MCF 10A (cell line): ENCODE measurements around the gene PHAF1. TPM values are rescaled to one million over a fixed set of nuclear protein-coding genes. Genes with fewer than 3 reads are reported as not detected.

Experiments used
- BruUV-seq: library from RNA; stranded (reverse); fragments of 400-500 nt; replicated peaks from 2 replicates; lab custom pipeline; 2021; lab: Mats Ljungman, UMichigan
- CTCF ChIA-PET: fragments of 300-600 bp; sonication (Branson Sonifier 250); formaldehyde crosslinking; extraction: SDS; loops from one replicate; lab custom pipeline; 2021; ENCODE audit warnings: antibody characterized with exemption, inconsistent platforms; lab: Yijun Ruan, JAX
- POLR2A ChIA-PET: fragments of 300-600, 350-650 bp; sonication (Branson Sonifier 250); formaldehyde crosslinking; extraction: SDS; loops from one replicate; lab custom pipeline; 2020; ENCODE audit warnings: antibody characterized with exemption, inconsistent platforms; lab: Yijun Ruan, JAX
- DNase-seq: peaks from one replicate; pipeline ENCODE4 v3.0.0-alpha.2; 2018; ENCODE audit not compliant: unreplicated experiment
- H3K27ac Mint-ChIP-seq: one replicate; pipeline ENCODE4 v1.8.0; 2022; ENCODE audit warnings: mild to moderate bottlenecking, low read depth, mixed read lengths; ENCODE audit not compliant: unreplicated experiment
- H3K27me3 Mint-ChIP-seq: one replicate; pipeline ENCODE4 v1.8.0; 2022; ENCODE audit warnings: mixed read lengths; ENCODE audit not compliant: insufficient read depth, unreplicated experiment
- H3K36me3 Mint-ChIP-seq: one replicate; pipeline ENCODE4 v1.8.0; 2022; ENCODE audit warnings: mild to moderate bottlenecking, moderate library complexity, mixed read lengths; ENCODE audit not compliant: insufficient read depth, unreplicated experiment
- H3K4me1 Mint-ChIP-seq: one replicate; pipeline ENCODE4 v1.8.0; 2022; ENCODE audit warnings: mixed read lengths; ENCODE audit not compliant: insufficient read depth, unreplicated experiment
- H3K4me3 Mint-ChIP-seq: one replicate; pipeline ENCODE4 v1.8.0; 2022; ENCODE audit warnings: mild to moderate bottlenecking, moderate library complexity, mixed read lengths; ENCODE audit not compliant: unreplicated experiment
- H3K9me3 Mint-ChIP-seq: one replicate; pipeline ENCODE4 v1.8.0; 2022; ENCODE audit warnings: mixed read lengths; ENCODE audit not compliant: unreplicated experiment
- CTCF ChIP-seq: fragments of 200-600 bp; IDR thresholded peaks from one replicate; pipeline ENCODE4 v1.8.0; 2022; ENCODE audit warnings: antibody characterized with exemption, mild to moderate bottlenecking; ENCODE audit not compliant: unreplicated experiment
- intact Hi-C: fragments of 100-400 bp; cut with micrococcal nuclease; formaldehyde crosslinking; loops from 2 replicates; pipeline ENCODE4 v1.14.1; 2022
- total RNA-seq: library from RNA; stranded (reverse); gene quantifications from 2 replicates; pipeline ENCODE4 v1.2.3, GENCODE V29; 2022

The PHAF1 gene
- total RNA-seq, 1 experiment from 2014 or later: 14.5 TPM

- CTCF ChIA-PET: interaction anchor here (0.6 to 1.6 kb wide), 8 partner anchors 11 to 405 kb away, joined by 3 to 4 read pairs (median 4); no protein-coding TSS in a partner anchor
- Mint-ChIP-seq H3K4me3 (no peak overlapping the region), H3K36me3 (peaks cover 77% of the 10 kb centered on the region), H3K27ac (no peak overlapping the region), H3K27me3 (no peaks in the 10 kb centered on the region), H3K4me1 (no peaks in the 10 kb centered on the region), H3K9me3 (no peaks in the 10 kb centered on the region)
- no TSS peak for BruUV-seq
- intact Hi-C loops: no loop called here
- POLR2A ChIA-PET: interaction anchor here (0.6 kb wide), 1 partner anchor 38 kb away, joined by 3 read pairs; no protein-coding TSS in a partner anchor
- TF ChIP-seq CTCF: no peak
- DNase-seq: no peak
Measured at GRCh38 chr16:67141391-67141790, 31.6 kb downstream of the PHAF1 start.

GRCh38 chr16:67142342-67142741, 32.6 kb downstream of the PHAF1 start:
- peaks cover 77% of the 10 kb centered on the region for H3K36me3 Mint-ChIP-seq
- no peaks in the 10 kb centered on the region for H3K9me3 Mint-ChIP-seq
- BruUV-seq: no TSS peak
- CTCF ChIA-PET: interaction anchor here (0.6 to 1.4 kb wide), 5 partner anchors 17 to 171 kb away, joined by 3 to 4 read pairs (median 3); partner anchors contain the start of genes CES4A, FBXL8 and TRADD
- peaks cover under 1% of the 10 kb centered on the region for H3K4me1 Mint-ChIP-seq
- H3K4me3 Mint-ChIP-seq: no peak overlapping the region
- no peak for TF ChIP-seq CTCF
- no peak overlapping the region for H3K27ac Mint-ChIP-seq
- H3K27me3 Mint-ChIP-seq: no peaks in the 10 kb centered on the region
- intact Hi-C loops: no loop called here
- POLR2A ChIA-PET: no interaction called here
- DNase-seq: no peak

- peaks cover 72% of the 10 kb centered on the region for H3K36me3 Mint-ChIP-seq
- BruUV-seq: no TSS peak
- no peak overlapping the region for H3K27ac Mint-ChIP-seq
- no peaks in the 10 kb centered on the region for H3K27me3 Mint-ChIP-seq
- H3K9me3 Mint-ChIP-seq: no peaks in the 10 kb centered on the region
- no peak overlapping the region for H3K4me3 Mint-ChIP-seq
- ChIA-PET POLR2A (no interaction called here), CTCF (interaction anchor here (1.1 kb wide), 1 partner anchor 10 kb away, joined by 4 read pairs; no protein-coding TSS in a partner anchor)
- intact Hi-C loops: no loop called here
- DNase-seq: no peak
- no peak for TF ChIP-seq CTCF
- H3K4me1 Mint-ChIP-seq: peaks cover 7% of the 10 kb centered on the region
Measured at GRCh38 chr16:67144943-67145342, 35.2 kb downstream of the PHAF1 start.

- TF ChIP-seq CTCF: no peak
- H3K4me1 Mint-ChIP-seq: peaks cover 7% of the 10 kb centered on the region
- no TSS peak for BruUV-seq
- peaks cover 66% of the 10 kb centered on the region for H3K36me3 Mint-ChIP-seq
- CTCF ChIA-PET: interaction anchor here (0.6 to 1.4 kb wide), 2 partner anchors 9 to 50 kb away, joined by 3 to 4 read pairs; no protein-coding TSS in a partner anchor
- no peak overlapping the region for H3K27ac Mint-ChIP-seq
- no peaks in the 10 kb centered on the region for H3K27me3 Mint-ChIP-seq
- no peaks in the 10 kb centered on the region for H3K9me3 Mint-ChIP-seq
- POLR2A ChIA-PET: no interaction called here
- intact Hi-C loops: no loop called here
- H3K4me3 Mint-ChIP-seq: no peak overlapping the region
- DNase-seq: no peak
Measured at GRCh38 chr16:67145746-67146145, 36.0 kb downstream of the PHAF1 start.
